Brain microvascular endothelial cell (primary cell): ENCODE data around the gene TMEM43.

Experiments
- DNase-seq: peaks from one replicate; pipeline ENCODE4 v3.0.0-alpha.2; 2020
- H3K27ac ChIP-seq: fragments of 250-450 bp; sonication (Bioruptor Pico); 2 replicates; pipeline ENCODE4 v1.5.1; 2020; ENCODE audit warnings: mild to moderate bottlenecking, moderate library complexity
- H3K27me3 ChIP-seq: fragments of 250-450 bp; sonication (Bioruptor Pico); replicated peaks from 2 replicates; pipeline ENCODE4 v1.5.1; 2020; ENCODE audit warnings: mild to moderate bottlenecking
- H3K36me3 ChIP-seq: fragments of 250-450 bp; sonication (Bioruptor Pico); replicated peaks from 2 replicates; pipeline ENCODE4 v1.5.1; 2020; ENCODE audit warnings: mild to moderate bottlenecking
- H3K4me3 ChIP-seq: 2 replicates; pipeline ENCODE4 v1.5.1; 2011; ENCODE audit warnings: low read depth, mild to moderate bottlenecking, control low read depth, low read length, moderate library complexity
- in situ Hi-C: cut with HindIII; loops from 2 replicates; pipeline ENCODE4 v1.10.0; 2017; ENCODE audit warnings: low sequenced_read_pairs, low pct_ligation_motif_present
- TF ChIP-seq, protein P1 (sequence below): IDR thresholded peaks from 2 replicates; pipeline ENCODE4 v1.5.1; 2011; ENCODE audit warnings: low read depth, mild to moderate bottlenecking, moderate library complexity, low read length, control low read depth, inconsistent platforms; ENCODE audit errors: missing control alignments

The TMEM43 gene

GRCh38 chr3:14146381-14147065 is 21.7 kb downstream of the TMEM43 start:
- Histone ChIP-seq H3K27me3 (no peaks in the 10 kb centered on the region), H3K4me3 (no peak overlapping the region), H3K36me3 (peaks cover 11% of the 10 kb centered on the region), H3K27ac (no peak overlapping the region)
- in situ Hi-C loops = no loop called here
- TF ChIP-seq, protein P1, sequence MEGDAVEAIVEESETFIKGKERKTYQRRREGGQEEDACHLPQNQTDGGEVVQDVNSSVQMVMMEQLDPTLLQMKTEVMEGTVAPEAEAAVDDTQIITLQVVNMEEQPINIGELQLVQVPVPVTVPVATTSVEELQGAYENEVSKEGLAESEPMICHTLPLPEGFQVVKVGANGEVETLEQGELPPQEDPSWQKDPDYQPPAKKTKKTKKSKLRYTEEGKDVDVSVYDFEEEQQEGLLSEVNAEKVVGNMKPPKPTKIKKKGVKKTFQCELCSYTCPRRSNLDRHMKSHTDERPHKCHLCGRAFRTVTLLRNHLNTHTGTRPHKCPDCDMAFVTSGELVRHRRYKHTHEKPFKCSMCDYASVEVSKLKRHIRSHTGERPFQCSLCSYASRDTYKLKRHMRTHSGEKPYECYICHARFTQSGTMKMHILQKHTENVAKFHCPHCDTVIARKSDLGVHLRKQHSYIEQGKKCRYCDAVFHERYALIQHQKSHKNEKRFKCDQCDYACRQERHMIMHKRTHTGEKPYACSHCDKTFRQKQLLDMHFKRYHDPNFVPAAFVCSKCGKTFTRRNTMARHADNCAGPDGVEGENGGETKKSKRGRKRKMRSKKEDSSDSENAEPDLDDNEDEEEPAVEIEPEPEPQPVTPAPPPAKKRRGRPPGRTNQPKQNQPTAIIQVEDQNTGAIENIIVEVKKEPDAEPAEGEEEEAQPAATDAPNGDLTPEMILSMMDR = no peak
- no peak for DNase-seq

- Histone ChIP-seq H3K36me3 (peaks cover 9% of the 10 kb centered on the region), H3K4me3 (no peak overlapping the region), H3K27ac (no peak overlapping the region), H3K27me3 (no peaks in the 10 kb centered on the region)
- TF ChIP-seq, protein P1 = no peak
- no peak for DNase-seq
- in situ Hi-C loops = no loop called here
These were observed 22.2 kb downstream of the TMEM43 start for GRCh38 chr3:14147066-14147435.

GRCh38 chr3:14147617-14148016 is 22.8 kb downstream of the TMEM43 start:
- TF ChIP-seq, protein P1 = no peak
- in situ Hi-C loops = no loop called here
- no peak for DNase-seq
- no peaks in the 10 kb centered on the region for H3K27me3 ChIP-seq
- no peak overlapping the region for H3K4me3 ChIP-seq
- no peak overlapping the region for H3K27ac ChIP-seq
- H3K36me3 ChIP-seq = peaks cover 8% of the 10 kb centered on the region

- H3K27ac ChIP-seq = no peak overlapping the region
- no peaks in the 10 kb centered on the region for H3K27me3 ChIP-seq
- H3K36me3 ChIP-seq = peaks cover 9% of the 10 kb centered on the region
- no peak overlapping the region for H3K4me3 ChIP-seq
- no peak for DNase-seq
- in situ Hi-C loops = no loop called here
- TF ChIP-seq, protein P1 = peak; percentile 55
These were observed 23.5 kb downstream of the TMEM43 start for GRCh38 chr3:14148041-14148985.

DNA sequence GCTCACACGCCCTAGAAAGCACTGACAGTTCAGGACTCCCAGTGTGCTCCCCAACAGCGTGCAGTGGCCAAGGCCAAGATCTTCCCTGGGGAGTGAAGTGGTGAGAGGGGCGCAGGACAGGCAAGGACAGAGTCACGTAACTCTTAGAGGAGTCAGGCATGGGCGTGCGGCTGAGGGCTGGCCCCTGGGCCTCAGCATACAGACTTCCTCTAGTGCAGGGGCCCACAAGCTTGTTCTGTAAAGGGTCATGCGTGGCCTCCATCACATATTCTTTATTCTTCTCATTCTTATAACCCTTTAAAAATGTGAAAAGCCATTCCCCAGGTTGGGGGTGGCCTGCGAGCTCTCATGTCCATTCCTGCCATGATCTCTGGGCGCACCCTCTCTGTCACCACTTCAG is 25.2 kb downstream of the TMEM43 start:
- TF ChIP-seq, protein P1 = no peak
- Histone ChIP-seq H3K27ac (no peak overlapping the region), H3K4me3 (no peak overlapping the region), H3K27me3 (no peaks in the 10 kb centered on the region), H3K36me3 (peaks cover 21% of the 10 kb centered on the region)
- in situ Hi-C loops = no loop called here
- DNase-seq = no peak
